Measurements from ENCODE around the gene WHAMM. TPM values are rescaled to one million over a fixed set of nuclear protein-coding genes. Genes with fewer than 3 reads are reported as not detected.
"Not testable (repeated sequence)": the region's sequence is repeated elsewhere in the genome, so short reads cannot be mapped to it uniquely, and the experiment has no call there.

The WHAMM gene
- polyA plus RNA-seq, 10 donors = 8.1 to 14.1 (median 10.7) TPM

DNA sequence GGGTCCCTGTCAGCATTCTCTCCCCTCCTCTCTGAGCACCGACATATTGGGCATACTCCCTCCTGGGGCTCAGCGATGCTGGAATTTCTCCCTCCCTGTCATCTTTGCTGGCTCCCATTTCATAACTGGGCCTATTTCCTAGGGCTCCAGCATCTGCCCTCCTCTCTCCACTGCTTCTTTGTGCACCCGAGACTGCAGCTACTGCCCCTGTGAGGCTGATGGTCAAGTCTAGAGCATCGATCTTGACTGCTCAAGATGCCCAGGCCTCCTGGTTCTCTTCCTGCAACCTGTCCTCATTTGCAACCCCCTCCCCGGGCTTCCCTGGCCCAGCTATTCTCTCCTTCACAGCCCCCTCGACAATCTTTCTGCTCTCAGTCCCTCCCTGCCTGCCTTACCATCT lies 53.5 kb downstream of the WHAMM start:
- DNase-seq = no peak

DNA sequence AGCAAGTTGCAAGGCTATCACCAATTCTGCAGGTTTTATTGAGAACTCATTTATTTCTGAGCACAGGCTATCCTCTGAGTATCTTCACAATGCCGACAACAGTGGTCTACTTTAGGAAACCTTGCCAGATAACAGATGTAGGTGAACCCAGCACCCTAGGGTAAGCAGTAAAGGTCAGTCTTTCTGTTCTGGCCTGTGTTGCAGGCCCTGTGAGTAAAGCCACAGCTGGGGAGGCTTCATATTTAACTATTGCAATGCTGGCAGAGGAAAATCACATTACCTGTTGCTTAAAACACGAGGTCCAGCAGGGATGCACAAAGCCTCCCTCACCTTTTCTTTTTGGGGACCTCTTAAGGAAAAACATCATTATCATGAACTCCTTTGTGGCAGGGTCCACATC lies 55.5 kb downstream of the WHAMM start:
- DNase-seq = no peak

DNA sequence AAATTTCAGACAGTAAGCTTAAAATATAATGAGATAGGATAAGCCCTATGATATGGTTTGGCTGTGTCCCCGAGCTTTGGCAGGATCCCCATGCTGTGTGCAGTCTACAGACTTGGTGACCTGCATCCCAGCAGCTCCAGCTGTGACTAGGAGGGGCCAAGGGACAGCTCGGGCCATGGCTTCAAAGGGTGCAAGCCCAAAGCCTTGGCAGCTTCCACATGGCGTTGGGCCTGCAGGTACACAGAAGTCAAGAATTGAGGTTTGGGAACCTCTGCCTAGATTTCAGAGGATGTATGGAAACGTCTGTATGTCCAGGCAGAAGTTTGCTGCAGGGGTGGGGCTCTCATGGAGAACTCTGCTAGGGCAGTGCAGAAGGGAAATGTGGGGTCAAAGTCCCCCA lies 56.2 kb downstream of the WHAMM start:
- DNase-seq = not testable (repeated sequence)

DNA sequence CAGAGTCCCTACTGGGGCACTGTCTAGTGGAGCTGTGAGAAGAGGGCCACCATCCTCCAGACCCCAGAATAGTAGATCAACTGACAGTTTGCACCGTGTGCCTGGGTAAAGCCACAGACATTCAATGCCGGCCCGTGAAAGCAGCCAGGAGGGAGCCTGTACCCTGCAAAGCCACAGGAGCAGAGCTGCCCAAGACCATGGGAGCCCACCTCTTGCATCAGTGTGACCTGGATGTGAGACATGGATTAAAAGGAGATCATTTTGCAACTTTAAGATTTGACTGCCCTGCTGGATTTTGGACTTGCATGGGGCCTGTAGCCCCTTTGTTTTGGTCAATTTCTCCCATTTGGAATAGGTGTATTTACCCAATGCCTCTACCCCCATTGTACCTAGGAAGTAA lies 56.6 kb downstream of the WHAMM start:
- not testable (repeated sequence) for DNase-seq

DNA sequence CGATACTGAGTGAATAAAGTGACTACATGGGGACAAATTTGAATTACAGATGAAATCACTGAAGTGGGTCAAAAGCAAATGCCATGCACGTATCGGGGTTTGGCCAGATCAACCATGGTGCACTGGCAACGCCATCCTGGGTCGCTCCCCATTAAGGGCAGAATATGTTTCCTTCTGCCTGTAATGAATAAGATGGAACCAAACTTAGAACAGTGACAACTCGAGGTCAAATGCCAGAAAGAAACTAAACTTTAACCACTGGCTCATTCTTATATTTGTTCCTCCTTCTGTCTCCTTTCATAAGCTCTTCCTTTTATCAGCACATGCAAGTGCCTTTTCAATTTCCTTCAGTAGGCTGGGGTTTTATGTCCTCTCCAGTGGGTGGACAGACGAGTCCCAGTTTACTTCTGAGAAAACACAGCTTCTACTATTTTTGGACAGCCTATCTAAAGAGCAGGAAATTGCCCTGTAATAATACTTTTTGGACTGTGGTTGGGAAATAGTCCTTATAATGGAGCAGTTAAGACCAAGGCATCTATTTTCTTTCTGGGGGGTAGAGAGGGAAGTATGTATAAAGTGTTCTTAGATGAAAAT lies 61.4 kb downstream of the WHAMM start:
- no peak for DNase-seq

DNA sequence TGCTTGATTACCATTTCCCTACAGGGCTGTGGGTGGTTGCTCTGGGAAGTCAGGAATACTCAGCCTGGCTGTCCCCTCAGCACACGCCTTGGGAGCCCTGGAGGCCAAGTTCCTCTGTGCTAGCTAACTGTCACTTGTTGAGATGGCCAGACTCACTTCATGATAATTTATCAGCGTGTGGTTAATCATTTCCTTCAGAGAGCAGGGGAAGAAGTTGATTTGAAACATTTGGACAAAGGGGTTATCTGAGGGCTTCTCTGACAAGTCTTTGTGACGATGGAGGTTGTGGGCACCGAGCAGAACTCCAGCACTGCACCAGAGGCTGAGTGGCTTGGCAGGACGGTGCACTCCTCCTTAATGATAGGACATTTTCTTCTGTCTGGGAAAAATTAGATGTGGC lies 61.9 kb downstream of the WHAMM start:
- no peak for DNase-seq

DNA sequence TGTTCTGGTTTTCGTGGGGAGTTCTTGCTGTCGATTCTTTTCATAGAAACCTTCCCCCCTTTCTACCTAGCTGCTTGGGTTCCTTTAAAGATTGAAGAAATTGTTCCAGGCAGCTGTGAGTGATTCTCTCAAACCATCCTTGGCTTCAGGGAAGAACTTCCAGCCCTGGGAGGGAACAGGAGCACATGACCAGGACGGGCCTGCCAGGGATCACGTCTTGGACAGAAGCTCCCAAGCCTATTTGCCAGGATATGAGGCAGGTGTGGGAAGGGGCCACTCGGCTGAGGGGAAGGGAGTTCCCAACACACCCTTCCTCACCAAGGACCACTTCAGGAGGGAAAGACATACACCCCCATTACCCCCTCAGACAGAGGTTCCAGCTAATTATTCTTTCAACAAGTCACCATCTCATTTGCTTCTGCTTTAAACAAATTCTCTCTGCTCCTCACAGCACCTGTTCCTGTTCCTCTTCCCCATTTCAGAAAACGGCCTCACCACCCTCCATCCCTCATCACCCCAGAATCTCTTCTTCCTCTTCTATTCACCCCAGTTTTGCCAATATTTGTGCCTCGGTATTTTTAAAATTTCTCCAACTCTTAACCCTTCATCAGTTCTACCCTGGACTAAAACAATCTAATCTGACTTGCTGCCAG lies 62.5 kb downstream of the WHAMM start:
- no peak for DNase-seq

DNA sequence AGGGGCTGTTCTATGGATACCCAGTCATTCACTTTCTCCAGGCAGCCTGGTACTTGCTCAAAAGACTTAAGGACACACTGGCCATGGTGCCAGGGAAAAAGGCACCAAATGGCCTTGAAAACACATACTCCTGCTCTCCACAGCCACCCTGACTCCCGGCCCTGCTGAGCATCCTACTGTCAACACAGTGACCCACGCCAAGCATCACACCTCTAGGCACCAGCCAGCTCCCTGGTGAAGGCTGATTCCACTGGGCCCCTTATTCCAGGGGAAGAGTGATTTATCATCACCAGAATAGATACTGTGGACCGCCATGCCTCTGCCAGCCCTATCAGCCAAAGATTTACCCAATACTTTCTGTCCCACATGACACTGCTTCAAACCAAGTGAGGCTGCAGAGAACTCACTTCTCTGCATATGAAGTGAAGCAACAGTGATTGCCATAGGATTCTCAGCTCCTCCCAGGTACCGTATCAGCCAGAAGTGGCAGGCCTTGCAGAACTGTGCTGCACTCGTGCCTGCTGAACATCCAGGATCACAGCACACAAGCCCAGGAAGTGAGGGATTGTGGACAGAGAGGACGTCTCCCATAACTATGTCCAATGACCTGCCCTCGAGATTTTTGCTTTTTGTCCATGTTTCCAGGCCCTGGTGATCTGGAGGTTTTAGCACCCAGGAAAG lies 63.7 kb downstream of the WHAMM start:
- DNase-seq = no peak

DNA sequence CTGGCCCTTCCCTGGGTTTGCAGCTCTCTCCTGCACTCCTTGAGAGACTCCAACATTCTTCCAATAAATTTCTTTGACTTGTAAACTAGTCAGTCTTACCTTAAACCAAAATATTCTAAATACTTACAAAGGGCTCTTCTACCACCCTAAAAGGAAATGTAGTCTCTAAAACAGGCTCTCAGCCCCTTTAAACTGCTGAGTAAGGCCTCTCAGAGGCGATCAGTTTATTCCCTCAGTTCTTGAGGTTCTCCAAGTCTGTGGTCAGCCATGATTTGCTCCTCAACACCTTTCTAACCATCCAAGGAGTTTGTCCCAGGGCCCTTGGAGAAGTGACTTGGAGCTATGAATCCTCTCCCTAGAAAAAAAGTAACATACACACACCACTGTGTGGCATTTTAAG lies 64.8 kb downstream of the WHAMM start:
- no peak for DNase-seq

DNA sequence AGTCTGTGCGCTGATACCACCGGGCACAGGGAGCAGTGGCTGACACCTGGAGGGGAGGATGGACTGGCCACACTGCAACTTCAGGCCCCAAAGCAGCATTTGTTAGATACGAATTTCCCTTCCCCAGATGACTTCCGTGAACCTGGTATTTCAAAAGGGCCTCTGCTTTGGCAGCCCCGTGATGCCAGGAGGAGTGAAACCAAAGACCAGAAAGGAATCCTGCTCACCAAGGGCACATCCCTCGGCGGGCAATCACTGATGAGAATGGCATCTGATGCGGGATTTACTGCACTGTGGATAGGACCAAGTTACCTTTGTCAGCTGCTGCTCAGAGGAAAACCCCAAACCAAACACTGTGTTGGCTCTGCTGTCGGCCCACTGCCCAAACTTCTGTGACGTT lies 65.5 kb downstream of the WHAMM start:
- DNase-seq = no peak

DNA sequence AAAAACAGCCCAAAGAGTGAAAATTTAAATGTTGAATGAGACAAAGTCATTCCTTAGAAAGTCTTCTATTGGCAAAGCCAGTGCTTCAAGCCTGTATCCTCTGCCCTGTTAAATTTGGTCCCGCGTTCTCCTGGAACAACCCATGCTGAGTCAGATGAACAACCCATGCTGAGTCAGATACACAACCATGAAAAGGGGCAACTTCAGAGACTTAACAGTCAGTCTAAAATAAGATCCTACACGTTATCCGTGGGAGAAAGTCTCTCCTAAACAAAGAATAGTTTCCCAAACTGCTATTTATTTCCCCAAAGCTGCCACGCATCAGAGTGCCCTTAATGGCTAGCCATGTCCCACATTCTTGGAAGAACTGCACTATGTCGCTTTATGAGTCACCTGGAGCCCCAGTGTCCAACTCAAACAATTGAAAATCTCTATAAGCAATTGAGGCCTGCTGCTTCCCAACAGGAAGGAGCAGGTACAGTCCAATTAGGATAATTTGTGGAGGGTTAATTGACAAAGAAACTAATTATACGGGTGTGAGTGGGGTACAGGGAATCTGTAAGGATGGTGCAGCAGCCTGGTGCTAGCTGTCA lies 66.1 kb downstream of the WHAMM start:
- DNase-seq = no peak

DNA sequence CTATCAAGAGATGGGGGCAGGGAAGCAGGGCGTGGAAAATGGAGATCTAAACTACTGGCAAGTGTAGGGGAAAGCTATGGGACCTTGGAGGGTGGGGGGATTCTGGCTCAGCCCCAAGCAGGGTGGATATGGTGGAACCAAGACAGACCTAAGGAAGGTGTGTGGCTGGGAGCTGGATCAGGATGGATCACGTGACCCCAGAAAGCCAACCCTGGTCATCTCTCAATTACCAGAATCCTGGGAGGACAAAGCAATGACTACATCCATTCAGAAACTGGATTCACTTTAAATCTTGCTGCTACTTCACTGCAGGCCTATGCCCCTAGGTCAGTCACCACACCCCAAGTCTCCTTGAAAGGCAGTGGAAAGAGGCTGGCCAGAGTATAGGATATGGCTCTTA lies 68.4 kb downstream of the WHAMM start:
- no peak for DNase-seq

DNA sequence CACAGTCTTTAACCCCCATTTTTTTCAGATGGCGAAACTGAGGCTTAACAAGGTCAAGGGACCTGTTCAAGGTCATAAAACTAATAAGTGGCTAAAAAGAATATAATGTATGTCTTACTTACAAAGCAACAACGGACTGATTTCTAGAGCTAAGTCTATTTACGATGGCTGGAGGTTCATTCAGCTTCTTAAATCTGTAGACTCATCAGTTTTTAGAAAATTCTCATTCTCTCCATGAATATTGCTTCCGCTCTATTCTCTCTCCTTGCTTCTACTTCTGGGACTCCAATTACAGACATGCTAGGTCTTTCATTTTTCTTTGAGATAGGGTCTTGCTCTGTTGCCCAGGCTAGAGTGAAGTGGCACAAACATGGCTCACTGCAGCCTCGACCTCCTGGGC lies 68.9 kb downstream of the WHAMM start:
- no peak for DNase-seq

DNA sequence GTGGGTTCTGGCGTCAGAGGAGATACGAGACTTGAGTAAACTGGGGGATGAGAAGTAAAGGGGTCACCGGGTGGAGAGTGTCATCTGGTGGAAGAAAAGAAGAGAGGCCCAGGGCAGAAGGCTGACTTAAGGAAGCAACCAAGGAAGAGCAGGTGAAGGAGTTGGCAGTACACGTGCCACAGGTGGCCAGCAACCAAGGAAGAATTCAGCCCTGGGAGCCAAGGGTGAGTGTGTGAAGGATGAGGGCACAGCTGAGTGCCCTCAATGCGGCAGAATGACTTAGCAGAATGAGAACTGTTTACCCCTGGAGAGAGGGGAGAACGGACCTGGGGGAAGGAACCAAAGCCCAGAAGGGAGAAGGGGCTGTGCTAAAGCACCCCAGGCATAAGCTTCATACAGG lies 71.3 kb downstream of the WHAMM start:
- no peak for DNase-seq

DNA sequence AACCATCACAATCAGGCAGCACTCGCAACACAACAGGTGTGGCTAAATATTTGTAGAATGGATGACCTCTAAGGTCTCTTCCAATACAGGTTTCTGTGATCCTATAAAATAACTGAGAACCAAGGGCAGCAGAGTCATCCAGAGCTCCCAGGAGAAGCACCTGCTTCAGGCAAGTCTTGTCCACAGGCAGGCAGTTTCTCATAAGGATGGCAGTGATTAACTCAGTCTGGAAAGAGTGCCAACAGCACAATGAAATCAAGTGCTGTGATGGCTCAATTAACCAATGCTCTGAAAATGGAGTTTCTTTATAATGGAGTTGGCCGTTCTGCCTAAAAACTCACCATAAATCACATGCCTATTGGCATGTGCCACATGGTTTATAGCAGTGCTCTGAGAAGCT lies 72.3 kb downstream of the WHAMM start:
- no peak for DNase-seq

DNA sequence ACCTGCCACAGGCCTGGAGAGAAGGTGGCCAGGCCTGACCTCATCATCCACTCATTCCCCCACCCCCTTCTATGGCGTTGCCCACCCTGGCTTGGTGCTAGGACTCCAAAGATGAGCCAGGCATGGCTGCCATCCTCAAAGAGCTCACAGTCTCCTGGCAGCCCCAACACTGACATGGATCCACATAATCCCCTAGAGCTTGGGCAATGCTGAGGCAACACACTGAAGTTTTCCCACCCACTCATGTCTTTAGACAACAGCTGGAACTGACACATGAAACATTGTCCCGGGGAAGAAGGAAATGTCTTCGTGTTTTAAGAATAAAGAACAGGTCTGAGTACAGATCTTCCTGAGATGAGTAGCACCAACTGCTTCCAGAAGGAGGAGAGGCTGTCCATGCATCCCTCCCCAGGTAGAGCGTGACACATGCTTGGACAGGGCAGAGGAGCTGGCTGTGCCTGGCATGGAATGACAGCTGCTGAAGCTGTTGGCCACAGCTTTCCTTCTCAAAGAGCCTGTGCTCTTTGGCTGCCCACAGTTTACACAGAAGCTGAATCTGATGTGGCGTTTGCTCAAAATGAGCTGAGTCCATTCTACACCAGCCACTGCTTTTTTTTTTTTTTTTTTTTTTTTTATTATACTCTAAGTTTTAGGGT lies 73.0 kb downstream of the WHAMM start:
- DNase-seq = peak in 2 of 3 donors; percentile 17

Other genes with a start within 250 kb of the WHAMM start
- 1 to 10 TPM in 3 of 10 donors, under 1 TPM in 7; 0.49 to 1.7 (median 0.73) TPM for gene CPEB1, start 162.3 kb upstream of the WHAMM start, polyA plus RNA-seq (ENCODE audit: insufficient read length in 10 of 10)
- gene AP3B2, start 99.8 kb upstream of the WHAMM start, polyA plus RNA-seq (ENCODE audit: insufficient read length in 10 of 10) = 1 to 10 TPM in 1 of 10 donors, under 1 TPM in 9; 0.11 to 1.6 (median 0.41) TPM
- gene FSD2, start 3.6 kb upstream of the WHAMM start, polyA plus RNA-seq (ENCODE audit: insufficient read length in 10 of 10) = 10 to 100 TPM; 17.4 to 63.2 (median 39.7) TPM
- 10 to 100 TPM; 19.3 to 36.3 (median 26.6) TPM for gene HOMER2, start 143.1 kb downstream of the WHAMM start, polyA plus RNA-seq (ENCODE audit: insufficient read length in 10 of 10)
- 10 to 100 TPM; 27.7 to 34.5 (median 29.8) TPM for gene RAMAC, start 176.6 kb downstream of the WHAMM start, polyA plus RNA-seq (ENCODE audit: insufficient read length in 10 of 10)
- 10 to 100 TPM; 12.1 to 19.0 (median 16.0) TPM for gene C15orf40, start 202.0 kb downstream of the WHAMM start, polyA plus RNA-seq (ENCODE audit: insufficient read length in 10 of 10)

All from muscle of back (tissue), 11 donors.